NCI-H1930 (cell line): ENCODE data around the gene NNAT.
"Not testable (repeated sequence)": the region's sequence is repeated elsewhere in the genome, so short reads cannot be mapped to it uniquely, and the experiment has no call there.

Experiments used
- DNase-seq, 2 experiments: peaks; one replicate each; lab custom pipeline; 2025; lab: John Stamatoyannopoulos, UW

Gene NNAT

GRCh38 chr20:37524859-37525708 is 4.0 kb downstream of the NNAT start:
- no peak for DNase-seq

- no peak for DNase-seq
These were observed 4.8 kb downstream of the NNAT start for GRCh38 chr20:37525810-37526209.

GRCh38 chr20:37526238-37526838 is 5.3 kb downstream of the NNAT start:
- DNase-seq, result no peak

GRCh38 chr20:37526839-37527637 is 6.0 kb downstream of the NNAT start:
- DNase-seq, result no peak

- DNase-seq, result peak; percentile 88 to 95
These were observed 6.8 kb downstream of the NNAT start, which contains the start of gene BLCAP for GRCh38 chr20:37527638-37528445. Gene BLCAP (minus strand): TSS chr20:37527876. CDS start chr20:37519174, 8,702 bp downstream.

GRCh38 chr20:37528446-37529213 is 7.6 kb downstream of the NNAT start:
- no peak for DNase-seq

- DNase-seq, result peak in 1 of 2 experiments; percentile 30
These were observed 8.3 kb downstream of the NNAT start for GRCh38 chr20:37529214-37529967.

- DNase-seq, result no peak
These were observed 9.0 kb downstream of the NNAT start for GRCh38 chr20:37529968-37530600.

GRCh38 chr20:37530696-37531095 is 9.6 kb downstream of the NNAT start:
- DNase-seq, result no peak

- no peak for DNase-seq
These were observed 10.8 kb downstream of the NNAT start for GRCh38 chr20:37531856-37532255.

GRCh38 chr20:37533154-37533715 is 12.2 kb downstream of the NNAT start:
- no peak for DNase-seq

- DNase-seq, result peak; percentile 68 to 79
These were observed 13.5 kb downstream of the NNAT start for GRCh38 chr20:37534401-37535157.

GRCh38 chr20:37535443-37536132 is 14.5 kb downstream of the NNAT start:
- DNase-seq, result no peak

- no peak for DNase-seq
These were observed 16.5 kb downstream of the NNAT start for GRCh38 chr20:37537505-37537904.

GRCh38 chr20:37538003-37538402 is 17.0 kb downstream of the NNAT start:
- no peak for DNase-seq

- no peak for DNase-seq
These were observed 18.4 kb downstream of the NNAT start for GRCh38 chr20:37539424-37539823.

- no peak for DNase-seq
These were observed 19.0 kb downstream of the NNAT start for GRCh38 chr20:37540001-37540400.

- DNase-seq, result not testable (repeated sequence)
These were observed 19.8 kb downstream of the NNAT start for GRCh38 chr20:37540838-37541237.
